ENCODE measurements around the gene RAPSN. TPM values are rescaled to one million over a fixed set of nuclear protein-coding genes. Genes with fewer than 3 reads are reported as not detected.

The RAPSN gene
- total RNA-seq, 4 donors from 2014 or later = 0.67 TPM; not detected in 3

- Histone ChIP-seq H3K4me1 (peaks cover 21 to 25% of the 10 kb centered on the region in 2 donors), H3K27me3 (no peaks in the 10 kb centered on the region), H3K27ac (peak overlapping the region; percentile 41 to 81 (median 75)), H3K36me3 (no peaks in the 10 kb centered on the region), H3K4me3 (replicated peaks in 1 of 3) (no peak overlapping the region), H3K9me3 (no peaks in the 10 kb centered on the region)
- TF ChIP-seq, protein P1, sequence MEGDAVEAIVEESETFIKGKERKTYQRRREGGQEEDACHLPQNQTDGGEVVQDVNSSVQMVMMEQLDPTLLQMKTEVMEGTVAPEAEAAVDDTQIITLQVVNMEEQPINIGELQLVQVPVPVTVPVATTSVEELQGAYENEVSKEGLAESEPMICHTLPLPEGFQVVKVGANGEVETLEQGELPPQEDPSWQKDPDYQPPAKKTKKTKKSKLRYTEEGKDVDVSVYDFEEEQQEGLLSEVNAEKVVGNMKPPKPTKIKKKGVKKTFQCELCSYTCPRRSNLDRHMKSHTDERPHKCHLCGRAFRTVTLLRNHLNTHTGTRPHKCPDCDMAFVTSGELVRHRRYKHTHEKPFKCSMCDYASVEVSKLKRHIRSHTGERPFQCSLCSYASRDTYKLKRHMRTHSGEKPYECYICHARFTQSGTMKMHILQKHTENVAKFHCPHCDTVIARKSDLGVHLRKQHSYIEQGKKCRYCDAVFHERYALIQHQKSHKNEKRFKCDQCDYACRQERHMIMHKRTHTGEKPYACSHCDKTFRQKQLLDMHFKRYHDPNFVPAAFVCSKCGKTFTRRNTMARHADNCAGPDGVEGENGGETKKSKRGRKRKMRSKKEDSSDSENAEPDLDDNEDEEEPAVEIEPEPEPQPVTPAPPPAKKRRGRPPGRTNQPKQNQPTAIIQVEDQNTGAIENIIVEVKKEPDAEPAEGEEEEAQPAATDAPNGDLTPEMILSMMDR (IDR thresholded peaks at IDR 0.05) = no peak
- TF ChIP-seq POLR2A (IDR thresholded peaks at IDR 0.05) = peak in 1 of 2 donors; percentile 15
- DNase-seq = peak; percentile 93 to 94
- intact Hi-C loops (cut with DNase I) = no loop called here
- WGBS, 2 donors = 50 to 56% methylated on average over 11 to 16 of the region's 16 CpGs
These were observed 11.1 kb downstream of the RAPSN start for GRCh38 chr11:47437746-47438418.

- H3K9me3 ChIP-seq = no peaks in the 10 kb centered on the region
- WGBS, 2 donors = 61 to 85% methylated on average over 11 of the region's 11 CpGs
- DNase-seq = no peak
- intact Hi-C loops (cut with DNase I) = no loop called here
- no peaks in the 10 kb centered on the region for H3K36me3 ChIP-seq
- H3K4me3 ChIP-seq (replicated peaks in 1 of 3) = no peak overlapping the region
- peaks cover 21% of the 10 kb centered on the region in 2 donors for H3K4me1 ChIP-seq
- no peaks in the 10 kb centered on the region for H3K27me3 ChIP-seq
- TF ChIP-seq, protein P1 (IDR thresholded peaks at IDR 0.05) = no peak
- peak overlapping the region; percentile 41 to 81 (median 75) for H3K27ac ChIP-seq
These were observed 11.7 kb downstream of the RAPSN start for GRCh38 chr11:47437218-47437745.

GRCh38 chr11:47436726-47437125 lies 12.2 kb downstream of the RAPSN start:
- H3K4me3 ChIP-seq (replicated peaks in 1 of 3) = no peak overlapping the region
- no peak for TF ChIP-seq POLR2A (IDR thresholded peaks at IDR 0.05)
- TF ChIP-seq, protein P1 (IDR thresholded peaks at IDR 0.05) = no peak
- H3K27me3 ChIP-seq = no peaks in the 10 kb centered on the region
- H3K27ac ChIP-seq = peak overlapping the region in 1 of 3 donors; percentile 75
- peaks cover 21% of the 10 kb centered on the region in 2 donors for H3K4me1 ChIP-seq
- no peaks in the 10 kb centered on the region for H3K9me3 ChIP-seq
- intact Hi-C loops (cut with DNase I) = no loop called here
- WGBS, 2 donors = 95 to 96% methylated on average over 3 of the region's 3 CpGs
- H3K36me3 ChIP-seq = no peaks in the 10 kb centered on the region
- DNase-seq = no peak

DNA sequence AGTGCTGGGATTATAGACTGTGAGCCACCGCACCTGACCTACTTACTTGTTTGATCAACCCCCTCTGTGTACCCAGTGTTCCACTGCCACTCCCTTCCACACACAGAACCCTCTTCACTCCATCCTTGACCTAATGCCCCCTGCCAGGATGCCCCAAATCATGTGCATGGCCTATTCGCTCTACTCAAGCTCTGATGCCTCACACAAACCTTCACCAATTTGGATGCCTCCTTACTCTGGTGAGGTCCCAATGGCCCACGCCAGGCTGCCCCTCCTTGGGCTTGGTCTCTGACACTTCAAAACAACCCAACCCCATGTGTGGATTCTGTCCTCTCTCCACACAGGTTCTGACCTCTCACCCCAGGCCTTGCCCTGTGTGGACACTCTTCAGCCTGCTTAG lies 13.2 kb downstream of the RAPSN start:
- no peaks in the 10 kb centered on the region for H3K27me3 ChIP-seq
- no peaks in the 10 kb centered on the region for H3K36me3 ChIP-seq
- 89 to 94% methylated on average over 3 of the region's 3 CpGs for WGBS, 2 donors
- TF ChIP-seq, protein P1 (IDR thresholded peaks at IDR 0.05) = no peak
- TF ChIP-seq POLR2A (IDR thresholded peaks at IDR 0.05) = no peak
- intact Hi-C loops (cut with DNase I) = no loop called here
- no peaks in the 10 kb centered on the region for H3K9me3 ChIP-seq
- H3K4me3 ChIP-seq (replicated peaks in 1 of 3) = no peak overlapping the region
- peaks cover 21% of the 10 kb centered on the region in 2 donors for H3K4me1 ChIP-seq
- DNase-seq = no peak
- H3K27ac ChIP-seq = no peak overlapping the region
